KBM-7 (cell line): ENCODE measurements around the gene TMEM8B.
"Not testable (repeated sequence)": the region's sequence is repeated elsewhere in the genome, so short reads cannot be mapped to it uniquely, and the experiment has no call there.

Experiments used
- DNase-seq: peaks from one replicate; pipeline ENCODE4 v3.0.0-alpha.2; 2015
- in situ Hi-C: fragments of 300-500 bp; cut with MboI; formaldehyde crosslinking; loops from 2 replicates; pipeline ENCODE4 v1.14.3; 2020; ENCODE audit warnings: low sequenced_read_pairs, low pct_unique_long_range_greater_than_20kb, mixed read lengths

The TMEM8B gene

GRCh38 chr9:35898337-35898736 lies 69.3 kb downstream of the TMEM8B start:
- in situ Hi-C loops = no loop called here
- DNase-seq = no peak

GRCh38 chr9:35899021-35899420 lies 70.0 kb downstream of the TMEM8B start:
- DNase-seq = no peak
- in situ Hi-C loops = no loop called here

GRCh38 chr9:35903049-35903448 lies 74.0 kb downstream of the TMEM8B start:
- DNase-seq = peak; percentile 59
- in situ Hi-C loops = no loop called here

- no peak for DNase-seq
- in situ Hi-C loops = no loop called here
Observed at GRCh38 chr9:35904338-35904737, 75.3 kb downstream of the TMEM8B start.

- no peak for DNase-seq
- in situ Hi-C loops = no loop called here
Observed at GRCh38 chr9:35905051-35905781, 76.2 kb downstream of the TMEM8B start.

- DNase-seq = no peak
- in situ Hi-C loops = no loop called here
Observed at GRCh38 chr9:35905912-35906679, 77.1 kb downstream of the TMEM8B start, which contains the start of gene HRCT1. TSS of gene HRCT1 (plus strand) at chr9:35906202. CDS start at chr9:35906288, 86 bp downstream.

GRCh38 chr9:35906923-35907699 lies 78.1 kb downstream of the TMEM8B start:
- DNase-seq = no peak
- in situ Hi-C loops = no loop called here

GRCh38 chr9:35907711-35908503 lies 78.9 kb downstream of the TMEM8B start:
- DNase-seq = peak; percentile 85
- in situ Hi-C loops = no loop called here

GRCh38 chr9:35908504-35909125 lies 79.6 kb downstream of the TMEM8B start:
- no peak for DNase-seq
- in situ Hi-C loops = no loop called here

- DNase-seq = no peak
- in situ Hi-C loops = no loop called here
Observed at GRCh38 chr9:35909274-35909673, 80.2 kb downstream of the TMEM8B start, which contains the start of gene SPAAR. TSS of gene SPAAR (plus strand) at chr9:35909490. CDS start at chr9:35910464, 974 bp downstream.

- in situ Hi-C loops = no loop called here
- DNase-seq = no peak
Observed at GRCh38 chr9:35909687-35910612, 80.9 kb downstream of the TMEM8B start.

GRCh38 chr9:35910613-35911359 lies 81.8 kb downstream of the TMEM8B start:
- peak; percentile 71 for DNase-seq
- in situ Hi-C loops = no loop called here

- no peak for DNase-seq
- in situ Hi-C loops = no loop called here
Observed at GRCh38 chr9:35911690-35912089, 82.7 kb downstream of the TMEM8B start.

GRCh38 chr9:35912791-35913400 lies 83.9 kb downstream of the TMEM8B start:
- in situ Hi-C loops = no loop called here
- DNase-seq = no peak

- DNase-seq, in situ Hi-C loops: not testable (repeated sequence)
Observed at GRCh38 chr9:35913429-35913828, 84.4 kb downstream of the TMEM8B start.

- peak; percentile 45 for DNase-seq
- in situ Hi-C loops = no loop called here
Observed at GRCh38 chr9:35914301-35914807, 85.3 kb downstream of the TMEM8B start.
